ENCODE data around the gene SDK1.

The SDK1 gene

DNA sequence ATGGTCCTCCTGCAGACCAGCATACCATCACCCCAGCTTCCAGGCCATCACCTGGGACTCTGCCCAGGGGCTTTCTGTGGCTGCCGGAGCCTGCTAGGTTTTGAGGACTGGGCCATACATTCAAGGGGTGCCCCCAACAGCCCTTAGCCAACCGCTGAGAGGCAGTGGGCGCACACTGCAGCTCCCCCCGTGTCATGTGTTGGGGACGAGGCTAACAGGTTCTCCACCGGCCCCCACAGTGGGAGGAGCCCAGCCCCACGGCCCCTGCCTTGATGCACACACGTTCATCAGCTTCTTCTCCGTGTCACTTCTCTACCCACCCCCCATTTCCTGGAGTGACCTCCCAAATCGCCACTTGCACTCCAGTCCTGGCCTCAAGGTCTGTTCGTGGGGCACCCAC lies 837.8 kb downstream of the SDK1 start:
- no peak for TF ChIP-seq CTCF (IDR thresholded peaks at IDR 0.05; ENCODE audit: extremely low read depth, missing control alignments)

DNA sequence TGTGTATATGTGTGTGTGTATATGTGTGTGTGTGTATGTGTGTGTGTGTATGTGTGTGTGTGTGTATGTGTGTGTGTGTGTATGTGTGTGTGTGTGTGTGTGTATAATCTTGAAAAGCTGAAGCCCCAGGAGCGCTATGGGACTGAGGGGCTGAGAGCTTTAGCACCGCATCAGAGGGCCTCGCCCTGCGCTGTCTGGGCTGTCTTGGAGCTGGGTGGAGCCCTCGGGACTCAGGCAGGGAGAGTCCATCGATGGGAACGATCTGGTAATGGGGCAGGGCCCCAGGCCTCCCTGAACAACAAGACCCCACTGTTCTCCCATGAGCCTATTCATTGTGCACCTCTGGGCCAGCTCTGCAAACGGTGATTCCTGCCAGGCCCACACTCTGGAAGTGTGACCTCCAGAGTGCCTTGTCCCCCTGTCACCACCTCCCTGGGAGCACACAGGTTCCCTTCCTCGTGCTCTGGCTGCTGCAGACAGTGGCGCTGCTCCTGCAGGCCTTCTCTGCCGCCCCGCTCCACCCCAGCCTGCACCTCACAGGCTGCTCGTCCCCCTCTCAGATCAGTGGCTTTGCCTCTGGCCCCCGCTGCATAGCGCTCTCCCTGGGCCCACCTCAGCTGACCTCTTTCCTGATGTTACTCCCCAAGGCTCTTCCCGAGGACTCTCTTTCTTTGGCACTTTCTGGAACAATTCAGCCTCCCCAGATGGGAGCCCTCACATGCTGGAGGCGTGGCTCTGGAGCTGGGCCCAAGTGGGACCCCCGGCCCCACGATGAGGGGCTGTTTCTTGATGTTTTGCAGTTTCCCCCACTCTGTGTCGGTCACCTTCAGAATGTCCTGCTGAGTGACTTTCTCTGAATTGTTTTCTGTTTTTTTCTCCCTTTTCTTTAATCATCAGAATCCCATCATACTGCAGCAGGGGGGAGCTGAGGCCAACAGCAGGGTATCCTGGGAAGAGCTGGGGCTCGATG lies 838.9 kb downstream of the SDK1 start:
- no peak for TF ChIP-seq CTCF (IDR thresholded peaks at IDR 0.05; ENCODE audit: extremely low read depth, missing control alignments)
- no peak for DNase-seq (ENCODE audit: low spot score)

More for the DNA sequence above, 837.8 kb downstream of the SDK1 start:
- no peak for DNase-seq (ENCODE audit: low spot score)

DNA sequence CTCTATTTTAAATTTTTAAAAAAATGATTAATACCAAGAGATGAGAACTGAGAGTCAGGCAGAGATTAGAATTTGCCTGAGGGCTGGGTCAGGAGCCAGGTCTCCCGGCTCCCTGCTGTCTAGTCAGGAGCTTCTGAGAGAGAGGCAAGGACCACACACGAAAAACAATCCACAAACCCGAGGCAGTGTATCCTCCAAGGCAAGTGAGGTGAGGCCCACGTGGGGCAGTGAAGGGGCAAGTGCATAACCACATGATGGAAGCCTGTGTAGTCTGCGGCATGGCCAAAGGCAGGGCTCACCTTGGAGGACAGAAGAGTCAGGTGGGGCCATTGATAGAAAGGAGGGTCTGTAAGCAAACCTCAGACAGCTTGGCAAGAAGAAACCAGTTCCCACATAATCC lies 839.9 kb downstream of the SDK1 start:
- no peak for TF ChIP-seq CTCF (IDR thresholded peaks at IDR 0.05; ENCODE audit: extremely low read depth, missing control alignments)
- no peak for DNase-seq (ENCODE audit: low spot score)

DNA sequence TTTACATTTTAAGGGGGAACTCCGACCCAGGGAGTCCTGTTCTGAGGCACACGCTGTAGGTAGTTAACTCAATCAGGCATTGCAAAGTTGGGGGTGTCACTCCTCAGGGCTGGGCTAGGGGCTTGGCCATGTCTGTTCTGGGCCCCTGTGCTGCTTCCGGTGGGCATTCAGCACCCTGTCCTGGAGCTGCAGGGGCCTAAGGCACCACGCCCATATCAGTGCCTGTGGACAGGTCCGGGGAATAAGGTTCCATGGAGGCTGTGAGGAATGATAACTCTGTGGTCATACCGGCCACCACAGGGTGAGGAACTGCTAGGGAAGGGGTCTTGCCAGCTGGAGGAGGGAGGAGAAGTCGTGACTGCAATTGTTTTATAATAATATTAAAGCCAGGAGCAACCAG lies 842.0 kb downstream of the SDK1 start:
- DNase-seq (ENCODE audit: low spot score) = no peak
- TF ChIP-seq CTCF (IDR thresholded peaks at IDR 0.05; ENCODE audit: extremely low read depth, missing control alignments) = no peak

- no peak for DNase-seq (ENCODE audit: low spot score)
- TF ChIP-seq CTCF (IDR thresholded peaks at IDR 0.05; ENCODE audit: extremely low read depth, missing control alignments) = no peak
Observed at GRCh38 chr7:4143511-4144171, 842.6 kb downstream of the SDK1 start.

- TF ChIP-seq CTCF (IDR thresholded peaks at IDR 0.05; ENCODE audit: extremely low read depth, missing control alignments) = no peak
- DNase-seq (ENCODE audit: low spot score) = no peak
Observed at GRCh38 chr7:4144172-4144701, 843.2 kb downstream of the SDK1 start.

All from GM20000 (cell line).